ENCODE results near the gene CISD3. TPM values are rescaled to one million over a fixed set of nuclear protein-coding genes. Genes with fewer than 3 reads are reported as not detected.

The CISD3 gene
- total RNA-seq, 4 donors from 2014 or later = 6.8 to 12.7 (median 10.1) TPM

GRCh38 chr17:38747463-38748148, 17.5 kb downstream of the CISD3 start:
- WGBS = 2% methylated on average over 26 of the region's 64 CpGs
- Histone ChIP-seq H3K27ac (peak overlapping the region; percentile 92), H3K4me3 (peak overlapping the region; percentile 96), H3K27me3 (no peaks in the 10 kb centered on the region), H3K4me1 (peaks cover 70% of the 10 kb centered on the region), H3K36me3 (no peaks in the 10 kb centered on the region), H3K9me3 (no peaks in the 10 kb centered on the region)
- DNase-seq (ENCODE audit: low spot score in 2 of 2) = no peak
- TF ChIP-seq EP300 (IDR thresholded peaks at IDR 0.05) (no peak), CTCF (IDR thresholded peaks at IDR 0.05) (no peak), POLR2A (IDR thresholded peaks at IDR 0.05) (no peak), POLR2AphosphoS5 (IDR thresholded peaks at IDR 0.05) (no peak)

GRCh38 chr17:38748149-38748891, 18.2 kb downstream of the CISD3 start, which contains the start of gene PCGF2:
Gene PCGF2 (minus strand): TSS chr17:38748336. CDS start chr17:38740402, 7,934 bp downstream.
- WGBS = 0% methylated on average over 42 of the region's 47 CpGs
- TF ChIP-seq POLR2A (IDR thresholded peaks at IDR 0.05) = no peak
- no peak for TF ChIP-seq EP300 (IDR thresholded peaks at IDR 0.05)
- TF ChIP-seq POLR2AphosphoS5 (IDR thresholded peaks at IDR 0.05) = no peak
- no peak for TF ChIP-seq CTCF (IDR thresholded peaks at IDR 0.05)
- DNase-seq (ENCODE audit: low spot score in 2 of 2) = peak; percentile 94 to 95
- Histone ChIP-seq H3K4me3 (peak within 1 kb of the TSS; percentile 96), H3K9me3 (no peaks in the 10 kb centered on the region), H3K4me1 (peaks cover 66% of the 10 kb centered on the region), H3K36me3 (no peaks in the 10 kb centered on the region), H3K27me3 (no peaks in the 10 kb centered on the region), H3K27ac (peak within 1 kb of the TSS; percentile 92)

- Histone ChIP-seq H3K27me3 (no peaks in the 10 kb centered on the region), H3K36me3 (no peaks in the 10 kb centered on the region), H3K4me1 (peaks cover 68% of the 10 kb centered on the region), H3K9me3 (no peaks in the 10 kb centered on the region), H3K27ac (peak overlapping the region; percentile 92), H3K4me3 (peak overlapping the region; percentile 96)
- no peak for TF ChIP-seq EP300 (IDR thresholded peaks at IDR 0.05)
- no peak for TF ChIP-seq CTCF (IDR thresholded peaks at IDR 0.05)
- no peak for TF ChIP-seq POLR2A (IDR thresholded peaks at IDR 0.05)
- no peak for TF ChIP-seq POLR2AphosphoS5 (IDR thresholded peaks at IDR 0.05)
- no peak for DNase-seq (ENCODE audit: low spot score in 2 of 2)
- 0% methylated on average over 11 of the region's 32 CpGs for WGBS
These were observed 18.7 kb downstream of the CISD3 start for GRCh38 chr17:38748892-38749222.

GRCh38 chr17:38749223-38750043, 19.3 kb downstream of the CISD3 start:
- H3K4me3 ChIP-seq = peak overlapping the region; percentile 96
- H3K27me3 ChIP-seq = no peaks in the 10 kb centered on the region
- TF ChIP-seq POLR2AphosphoS5 (IDR thresholded peaks at IDR 0.05) (peak in 1 of 3 donors; percentile 38), CTCF (IDR thresholded peaks at IDR 0.05) (peak in 1 of 2 donors; percentile 2), POLR2A (IDR thresholded peaks at IDR 0.05) (no peak), EP300 (IDR thresholded peaks at IDR 0.05) (no peak)
- peak overlapping the region; percentile 92 for H3K27ac ChIP-seq
- peaks cover 70% of the 10 kb centered on the region for H3K4me1 ChIP-seq
- WGBS = 0% methylated on average over 55 of the region's 79 CpGs
- no peaks in the 10 kb centered on the region for H3K9me3 ChIP-seq
- peak; percentile 91 to 92 for DNase-seq (ENCODE audit: low spot score in 2 of 2)
- peaks cover under 1% of the 10 kb centered on the region for H3K36me3 ChIP-seq

- Histone ChIP-seq H3K27ac (peak overlapping the region; percentile 92), H3K4me3 (peak overlapping the region; percentile 96), H3K36me3 (peaks cover 6% of the 10 kb centered on the region), H3K4me1 (peaks cover 74% of the 10 kb centered on the region), H3K9me3 (no peaks in the 10 kb centered on the region), H3K27me3 (no peaks in the 10 kb centered on the region)
- TF ChIP-seq POLR2A (IDR thresholded peaks at IDR 0.05) (no peak), POLR2AphosphoS5 (IDR thresholded peaks at IDR 0.05) (no peak), CTCF (IDR thresholded peaks at IDR 0.05) (no peak), EP300 (IDR thresholded peaks at IDR 0.05) (no peak)
- no peak for DNase-seq (ENCODE audit: low spot score in 2 of 2)
- WGBS = 6% methylated on average over 5 of the region's 12 CpGs
These were observed 19.8 kb downstream of the CISD3 start for GRCh38 chr17:38750044-38750311.
